Colonic mucosa (tissue), 4 donors: Measurements from ENCODE around the gene TRIM71. TPM values are rescaled to one million over a fixed set of nuclear protein-coding genes. Genes with fewer than 3 reads are reported as not detected.
"Not testable (repeated sequence)": the region's sequence is repeated elsewhere in the genome, so short reads cannot be mapped to it uniquely, and the experiment has no call there.

Source experiments
- DNase-seq: peaks from one replicate; pipeline ENCODE4 v3.0.0-alpha.2; 2020
- H3K27ac ChIP-seq: fragments of 200-600 bp; one replicate; pipeline ENCODE4 v1.8.0; 2021
- H3K27me3 ChIP-seq: fragments of 200-600 bp; one replicate; pipeline ENCODE4 v1.8.0; 2021
- H3K36me3 ChIP-seq: fragments of 200-600 bp; one replicate; pipeline ENCODE4 v1.8.0; 2021
- H3K4me1 ChIP-seq: fragments of 200-600 bp; one replicate; pipeline ENCODE4 v1.8.0; 2021; ENCODE audit warnings: mild to moderate bottlenecking
- H3K4me3 ChIP-seq: fragments of 200-600 bp; one replicate; pipeline ENCODE4 v1.8.0; 2021
- H3K9ac ChIP-seq, 2 donors: one replicate each; pipeline ENCODE4 v1.7.0; 2013; ENCODE audit warnings: control low read depth in 2 of 2, low read depth in 2 of 2, low read length in 2 of 2
- H3K9me3 ChIP-seq: fragments of 200-600 bp; one replicate; pipeline ENCODE4 v1.8.0; 2021
- CTCF ChIP-seq: fragments of 200-600 bp; IDR thresholded peaks from one replicate; pipeline ENCODE4 v1.8.0; 2022; ENCODE audit warnings: antibody characterized with exemption, mild to moderate bottlenecking
- intact Hi-C: fragments of 100-400 bp; cut with DNase I; formaldehyde crosslinking; loops from one replicate; pipeline ENCODE4 v1.14.1; 2022
- total RNA-seq, 2 donors: library from RNA; stranded (reverse); fragmentation: NEBNext Ultra II Directional in 1 of 2; extraction: Animal tissue kit (Norgen Biotek cat#: 25700) in 1 of 2; gene quantifications; one replicate each; pipeline ENCODE4 v1.2.1, GENCODE V29; 2021
- donor health status: healthy.
- donor health status: DM: no; HTN: no; CAD: no.
- donor health status: DM: no; HTN: no; CAD: no.

TRIM71 gene
- total RNA-seq, 2 donors from 2014 or later: 0.40 TPM; not detected in 1

- Histone ChIP-seq H3K4me1 (no peaks in the 10 kb centered on the region), H3K27ac (no peak overlapping the region), H3K4me3 (no peak overlapping the region), H3K27me3 (no peaks in the 10 kb centered on the region), H3K9ac (no peak overlapping the region), H3K9me3 (no peaks in the 10 kb centered on the region), H3K36me3 (no peaks in the 10 kb centered on the region)
- intact Hi-C loops: no loop called here
- no peak for TF ChIP-seq CTCF
- peak; percentile 24 for DNase-seq
Measured at GRCh38 chr3:32842531-32842931, 24.7 kb downstream of the TRIM71 start.

GRCh38 chr3:32842987-32843386, 25.2 kb downstream of the TRIM71 start:
- Histone ChIP-seq H3K4me1 (no peaks in the 10 kb centered on the region), H3K4me3 (no peak overlapping the region), H3K9me3 (no peaks in the 10 kb centered on the region), H3K27ac (no peak overlapping the region), H3K9ac (no peak overlapping the region), H3K27me3 (no peaks in the 10 kb centered on the region), H3K36me3 (no peaks in the 10 kb centered on the region)
- no peak for TF ChIP-seq CTCF
- no peak for DNase-seq
- intact Hi-C loops: no loop called here

DNA sequence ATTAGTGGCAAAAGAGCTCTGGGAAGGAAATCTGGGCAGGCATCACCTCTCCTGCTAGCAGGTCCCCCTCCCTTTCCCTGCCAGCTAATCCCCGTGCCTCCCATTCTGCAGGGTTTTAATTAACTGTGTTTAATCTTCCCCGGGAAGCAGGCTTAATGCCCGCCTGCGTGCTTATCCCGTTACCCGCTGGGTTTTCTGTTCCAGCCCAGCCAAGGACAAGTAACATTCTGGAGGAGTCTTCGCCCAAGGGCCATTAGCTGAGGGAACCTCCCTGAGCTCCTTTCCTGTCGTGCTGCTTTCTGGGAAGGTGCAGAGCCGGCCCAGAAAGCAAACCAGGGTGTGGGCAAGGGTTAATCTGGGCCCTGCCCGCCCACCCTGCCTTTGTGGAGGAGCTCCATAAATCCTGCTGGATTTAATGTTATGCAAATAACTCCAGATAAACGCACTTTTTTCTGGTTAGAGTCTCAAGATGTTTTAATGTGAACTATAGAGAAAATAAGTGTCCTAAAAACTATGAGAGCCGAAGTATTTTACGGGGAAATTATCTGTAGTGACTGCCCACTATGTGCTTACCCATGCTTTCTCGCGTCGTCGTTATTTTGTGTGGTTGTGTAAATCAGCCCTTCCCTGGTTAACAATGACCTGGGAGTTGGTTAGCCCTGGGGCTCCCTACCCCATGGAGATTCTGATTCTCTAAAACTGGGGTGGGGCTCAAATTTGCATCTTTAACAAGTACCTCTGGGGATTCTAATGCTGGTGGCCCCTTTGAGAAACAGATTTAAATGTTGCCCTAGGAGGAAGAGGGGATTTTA, 25.9 kb downstream of the TRIM71 start:
- Histone ChIP-seq H3K4me3 (no peak overlapping the region), H3K27ac (no peak overlapping the region), H3K9me3 (no peaks in the 10 kb centered on the region), H3K36me3 (no peaks in the 10 kb centered on the region), H3K27me3 (no peaks in the 10 kb centered on the region), H3K4me1 (no peaks in the 10 kb centered on the region), H3K9ac (no peak overlapping the region)
- no peak for DNase-seq
- intact Hi-C loops: no loop called here
- no peak for TF ChIP-seq CTCF

DNA sequence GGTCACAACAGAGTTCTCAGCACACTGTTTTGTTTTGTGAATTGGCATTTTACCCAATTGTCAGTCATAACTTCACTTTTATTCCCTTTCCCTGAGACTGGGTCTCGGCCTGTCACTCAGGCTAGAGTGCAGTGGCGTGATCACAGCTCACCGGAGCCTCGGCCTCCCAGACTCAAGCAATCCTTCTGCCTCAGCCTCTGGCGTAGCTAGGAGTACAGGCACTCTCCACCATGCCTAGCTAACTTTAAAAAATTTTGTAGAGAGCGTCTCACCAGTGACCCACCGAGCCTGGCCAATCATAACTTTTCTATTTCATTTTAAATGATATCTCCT, 26.5 kb downstream of the TRIM71 start:
- no peak for TF ChIP-seq CTCF
- no peak overlapping the region for H3K27ac ChIP-seq
- H3K4me1 ChIP-seq: no peaks in the 10 kb centered on the region
- no peak overlapping the region for H3K4me3 ChIP-seq
- no peaks in the 10 kb centered on the region for H3K36me3 ChIP-seq
- no peaks in the 10 kb centered on the region for H3K27me3 ChIP-seq
- intact Hi-C loops: no loop called here
- H3K9me3 ChIP-seq: no peaks in the 10 kb centered on the region
- DNase-seq: no peak
- H3K9ac ChIP-seq: no peak overlapping the region

DNA sequence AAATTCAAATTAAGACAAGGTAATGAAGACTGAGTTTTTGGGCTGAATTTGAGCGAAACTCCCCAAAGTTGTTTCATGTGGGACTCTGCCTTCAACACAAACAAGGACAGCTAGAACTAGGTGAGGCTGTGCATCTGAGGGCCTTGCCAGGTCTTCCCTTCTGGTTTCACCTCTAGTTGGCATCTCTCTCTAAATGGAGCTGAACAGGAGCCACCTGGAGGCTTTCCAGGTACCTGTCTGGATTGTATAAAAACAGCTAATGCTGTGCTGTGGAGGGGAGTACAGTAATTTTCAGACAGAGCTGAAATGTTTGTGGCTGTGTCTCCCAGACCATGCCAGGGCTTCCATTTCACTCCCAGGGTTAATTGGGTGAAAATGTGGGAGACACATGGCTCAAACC, 27.1 kb downstream of the TRIM71 start:
- Histone ChIP-seq H3K9ac (no peak overlapping the region), H3K27me3 (no peaks in the 10 kb centered on the region), H3K27ac (no peak overlapping the region), H3K36me3 (no peaks in the 10 kb centered on the region), H3K9me3 (no peaks in the 10 kb centered on the region), H3K4me3 (no peak overlapping the region), H3K4me1 (no peaks in the 10 kb centered on the region)
- intact Hi-C loops: no loop called here
- no peak for DNase-seq
- TF ChIP-seq CTCF: no peak

GRCh38 chr3:32845546-32845945, 27.7 kb downstream of the TRIM71 start:
- H3K27me3 ChIP-seq, intact Hi-C loops, DNase-seq, H3K36me3 ChIP-seq, H3K9me3 ChIP-seq, H3K4me3 ChIP-seq, H3K27ac ChIP-seq, H3K4me1 ChIP-seq, H3K9ac ChIP-seq: not testable (repeated sequence)

GRCh38 chr3:32847045-32847444, 29.2 kb downstream of the TRIM71 start:
- H3K9me3 ChIP-seq, H3K9ac ChIP-seq, H3K27me3 ChIP-seq, H3K27ac ChIP-seq, intact Hi-C loops, H3K36me3 ChIP-seq, H3K4me1 ChIP-seq, H3K4me3 ChIP-seq, DNase-seq: not testable (repeated sequence)
